NCI-H748 (cell line): Measurements from ENCODE around the gene TEX35.

Experiments used
- DNase-seq: peaks from one replicate; lab custom pipeline; 2025; ENCODE audit not compliant: unreplicated experiment; lab: John Stamatoyannopoulos, UW

Gene TEX35

GRCh38 chr1:178512566-178513277, at the start of gene TEX35:
Gene TEX35 (plus strand): TSS chr1:178513109. CDS start chr1:178513189, 80 bp downstream.
- no peak for DNase-seq

- no peak for DNase-seq
Observed at GRCh38 chr1:178464141-178464540, 48.8 kb upstream of the TEX35 start.

DNA sequence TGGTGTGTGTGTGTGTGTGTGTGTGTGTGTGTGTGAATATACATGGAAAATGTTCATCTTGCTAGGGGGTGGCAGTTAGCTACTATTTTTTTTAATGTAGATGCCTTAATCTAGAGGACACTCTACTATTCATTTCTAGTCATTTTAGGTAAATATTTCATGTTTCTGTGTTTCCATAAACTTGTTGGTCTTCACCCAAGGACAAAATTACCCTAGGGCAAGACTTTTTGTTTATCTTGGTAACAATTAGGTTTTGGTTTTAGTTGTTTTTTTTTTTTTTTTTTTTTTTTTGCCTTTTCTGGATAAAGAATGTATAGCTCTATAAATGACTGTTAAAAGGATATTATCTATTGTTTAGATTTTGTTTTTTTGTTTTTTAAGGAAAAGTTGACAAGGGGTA, 48.3 kb upstream of the TEX35 start:
- DNase-seq, result no peak

GRCh38 chr1:178465011-178465410, 47.9 kb upstream of the TEX35 start:
- DNase-seq, result no peak

DNA sequence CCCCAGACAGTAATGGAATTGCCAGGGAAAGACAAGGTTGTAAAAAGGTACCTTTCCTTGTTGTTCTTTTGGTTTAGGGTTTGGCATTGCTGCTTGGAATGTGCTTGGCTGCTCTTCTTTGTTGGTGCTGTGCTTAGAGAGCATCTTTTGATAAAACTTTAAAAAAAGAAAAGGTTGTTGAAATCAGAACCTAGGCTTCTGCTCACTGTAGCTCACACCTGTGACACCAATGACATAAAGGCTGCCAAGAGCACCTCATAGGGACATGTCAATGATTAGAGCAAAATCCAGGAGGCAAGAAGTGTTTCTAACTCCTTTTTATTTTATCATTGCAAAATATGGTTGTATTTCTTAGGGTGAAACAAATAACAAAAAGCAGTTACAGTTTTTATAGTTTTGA, 45.1 kb upstream of the TEX35 start:
- no peak for DNase-seq

GRCh38 chr1:178470411-178470960, 42.4 kb upstream of the TEX35 start:
- DNase-seq, result peak; percentile 22

DNA sequence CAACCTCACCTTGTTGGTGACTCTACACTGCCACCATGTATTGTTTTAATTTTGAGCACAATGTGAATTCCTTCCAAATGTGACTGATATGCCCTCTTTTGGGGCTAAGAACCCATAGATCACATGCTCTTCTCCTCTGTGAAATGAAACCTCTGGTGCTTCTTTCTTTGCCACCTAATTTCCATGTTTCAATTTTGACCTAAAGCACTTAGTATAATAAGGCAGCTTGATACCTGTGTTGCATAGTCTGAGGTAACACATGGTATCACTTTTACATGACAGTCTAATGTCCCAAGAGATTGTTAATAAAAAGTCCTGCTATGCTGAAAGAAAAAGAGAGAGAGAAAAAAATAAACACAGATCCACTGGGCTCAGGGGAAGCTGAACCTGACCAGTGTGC, 40.4 kb upstream of the TEX35 start:
- no peak for DNase-seq

GRCh38 chr1:178477373-178477772, 35.5 kb upstream of the TEX35 start:
- no peak for DNase-seq

GRCh38 chr1:178477841-178478240, 35.1 kb upstream of the TEX35 start:
- no peak for DNase-seq

- no peak for DNase-seq
Observed at GRCh38 chr1:178483251-178483957, 29.5 kb upstream of the TEX35 start.

DNA sequence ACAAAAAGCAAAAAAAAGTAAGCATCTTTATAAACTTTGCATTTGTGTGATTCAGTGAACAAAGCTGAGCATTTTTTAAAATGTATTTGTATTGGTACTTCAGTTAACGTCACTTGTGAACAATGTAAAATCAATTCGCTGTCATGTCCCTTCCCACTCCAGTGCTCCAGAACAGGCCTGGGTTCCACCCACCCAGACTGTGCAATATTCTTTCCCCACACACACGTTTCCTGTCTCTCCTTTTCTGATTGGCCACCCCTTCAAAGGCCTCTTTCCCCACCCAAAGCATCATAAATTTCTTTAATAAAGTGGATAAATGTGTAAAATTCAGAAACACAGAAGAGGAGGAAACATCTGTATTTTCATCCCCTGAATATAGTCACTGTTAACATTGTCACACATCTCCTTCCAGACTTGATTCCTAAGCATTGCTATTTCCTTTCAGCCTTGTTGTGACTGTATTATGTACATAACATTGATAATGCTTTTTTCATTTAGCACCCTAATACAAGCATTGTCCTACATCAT, 28.1 kb upstream of the TEX35 start:
- no peak for DNase-seq

GRCh38 chr1:178485541-178485981, 27.3 kb upstream of the TEX35 start:
- DNase-seq, result no peak

GRCh38 chr1:178486100-178487069, 26.5 kb upstream of the TEX35 start:
- no peak for DNase-seq

GRCh38 chr1:178487070-178487615, 25.8 kb upstream of the TEX35 start:
- DNase-seq, result no peak

GRCh38 chr1:178488393-178488792, 24.5 kb upstream of the TEX35 start:
- no peak for DNase-seq

GRCh38 chr1:178489399-178489798, 23.5 kb upstream of the TEX35 start:
- no peak for DNase-seq

DNA sequence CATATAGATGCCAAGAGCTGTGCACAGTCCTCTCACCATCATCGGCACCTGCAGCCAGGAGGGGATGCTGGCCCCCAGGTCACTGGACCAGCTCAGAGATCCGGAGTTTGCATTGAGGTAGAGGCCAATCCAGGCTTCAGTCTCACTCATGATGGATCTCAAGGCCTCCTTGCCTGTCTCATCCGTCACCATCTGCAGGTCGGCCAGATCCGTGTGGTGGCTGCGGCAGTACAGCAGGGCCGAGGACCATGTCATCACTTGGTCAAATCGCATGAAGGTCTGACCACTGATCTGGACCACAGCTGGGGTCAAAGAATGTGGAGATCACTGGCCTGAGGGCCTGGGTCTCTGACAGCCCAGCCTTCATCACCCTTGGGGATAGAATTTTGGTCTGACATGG, 22.8 kb upstream of the TEX35 start:
- no peak for DNase-seq

- DNase-seq, result no peak
Observed at GRCh38 chr1:178490967-178491366, 21.9 kb upstream of the TEX35 start.

DNA sequence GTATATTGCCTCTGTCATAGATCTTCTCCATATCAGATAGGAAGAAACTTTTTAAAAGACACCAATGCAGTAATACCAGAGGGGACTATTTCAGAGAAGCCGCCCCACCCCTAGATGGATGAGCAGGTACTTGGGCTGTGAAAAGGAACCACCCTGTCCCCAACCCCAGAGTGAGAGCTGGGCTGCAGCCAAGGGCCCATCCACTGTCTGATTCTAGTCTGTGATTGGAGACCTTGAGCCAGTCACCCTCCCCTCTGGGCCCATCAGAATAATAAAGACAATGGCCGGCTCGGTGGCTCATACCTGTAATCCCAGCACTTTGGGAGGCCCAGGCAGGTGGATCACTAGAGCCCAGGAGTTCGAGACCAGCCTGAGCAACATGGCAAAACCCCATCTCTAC, 21.2 kb upstream of the TEX35 start:
- DNase-seq, result no peak

DNA sequence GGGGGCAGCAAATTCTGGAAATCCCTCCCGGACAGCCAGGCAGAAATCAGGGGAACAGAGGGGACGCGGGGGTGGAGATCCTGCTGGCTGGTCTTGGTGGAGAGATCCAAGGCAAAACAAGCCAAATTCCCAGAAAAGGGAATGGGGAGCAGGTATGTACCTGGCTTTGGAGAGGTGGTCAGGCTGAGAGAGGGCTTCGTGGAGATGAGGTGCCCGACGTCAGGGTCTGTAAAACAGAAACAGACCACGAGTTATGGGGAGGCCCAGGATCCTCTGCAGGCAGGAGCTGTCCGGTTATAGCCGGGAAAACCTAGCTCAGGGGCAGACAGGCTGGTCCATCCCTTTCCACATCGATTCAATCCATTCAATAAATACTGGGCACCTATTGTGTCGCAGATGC, 20.6 kb upstream of the TEX35 start:
- no peak for DNase-seq

GRCh38 chr1:178493301-178493741, 19.6 kb upstream of the TEX35 start:
- no peak for DNase-seq
